ENCODE data around the gene SOS1.

DNA sequence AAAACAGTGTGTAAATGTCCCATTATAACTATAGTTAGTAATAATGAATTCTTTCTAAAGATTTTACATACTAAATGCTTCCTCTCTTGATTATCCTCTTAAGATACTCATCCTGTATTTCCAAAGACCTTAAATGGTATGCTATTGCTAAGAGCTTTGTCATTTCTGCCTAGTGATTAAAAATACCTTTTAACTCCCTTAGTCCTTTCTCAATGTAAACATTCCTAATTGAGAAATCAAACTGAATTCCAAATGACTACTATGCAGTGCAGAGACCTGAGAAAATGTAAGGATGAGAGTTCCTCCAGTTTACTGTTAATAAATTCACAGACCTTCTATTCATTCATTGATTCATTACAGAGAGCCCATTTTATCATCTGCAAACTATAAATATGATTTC, 86.9 kb downstream of the SOS1 start:
- TF ChIP-seq, protein P1, sequence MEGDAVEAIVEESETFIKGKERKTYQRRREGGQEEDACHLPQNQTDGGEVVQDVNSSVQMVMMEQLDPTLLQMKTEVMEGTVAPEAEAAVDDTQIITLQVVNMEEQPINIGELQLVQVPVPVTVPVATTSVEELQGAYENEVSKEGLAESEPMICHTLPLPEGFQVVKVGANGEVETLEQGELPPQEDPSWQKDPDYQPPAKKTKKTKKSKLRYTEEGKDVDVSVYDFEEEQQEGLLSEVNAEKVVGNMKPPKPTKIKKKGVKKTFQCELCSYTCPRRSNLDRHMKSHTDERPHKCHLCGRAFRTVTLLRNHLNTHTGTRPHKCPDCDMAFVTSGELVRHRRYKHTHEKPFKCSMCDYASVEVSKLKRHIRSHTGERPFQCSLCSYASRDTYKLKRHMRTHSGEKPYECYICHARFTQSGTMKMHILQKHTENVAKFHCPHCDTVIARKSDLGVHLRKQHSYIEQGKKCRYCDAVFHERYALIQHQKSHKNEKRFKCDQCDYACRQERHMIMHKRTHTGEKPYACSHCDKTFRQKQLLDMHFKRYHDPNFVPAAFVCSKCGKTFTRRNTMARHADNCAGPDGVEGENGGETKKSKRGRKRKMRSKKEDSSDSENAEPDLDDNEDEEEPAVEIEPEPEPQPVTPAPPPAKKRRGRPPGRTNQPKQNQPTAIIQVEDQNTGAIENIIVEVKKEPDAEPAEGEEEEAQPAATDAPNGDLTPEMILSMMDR (IDR thresholded peaks at IDR 0.05; ENCODE audit: low read depth, low read length, missing input control) = no peak
- TF ChIP-seq, protein P2, sequence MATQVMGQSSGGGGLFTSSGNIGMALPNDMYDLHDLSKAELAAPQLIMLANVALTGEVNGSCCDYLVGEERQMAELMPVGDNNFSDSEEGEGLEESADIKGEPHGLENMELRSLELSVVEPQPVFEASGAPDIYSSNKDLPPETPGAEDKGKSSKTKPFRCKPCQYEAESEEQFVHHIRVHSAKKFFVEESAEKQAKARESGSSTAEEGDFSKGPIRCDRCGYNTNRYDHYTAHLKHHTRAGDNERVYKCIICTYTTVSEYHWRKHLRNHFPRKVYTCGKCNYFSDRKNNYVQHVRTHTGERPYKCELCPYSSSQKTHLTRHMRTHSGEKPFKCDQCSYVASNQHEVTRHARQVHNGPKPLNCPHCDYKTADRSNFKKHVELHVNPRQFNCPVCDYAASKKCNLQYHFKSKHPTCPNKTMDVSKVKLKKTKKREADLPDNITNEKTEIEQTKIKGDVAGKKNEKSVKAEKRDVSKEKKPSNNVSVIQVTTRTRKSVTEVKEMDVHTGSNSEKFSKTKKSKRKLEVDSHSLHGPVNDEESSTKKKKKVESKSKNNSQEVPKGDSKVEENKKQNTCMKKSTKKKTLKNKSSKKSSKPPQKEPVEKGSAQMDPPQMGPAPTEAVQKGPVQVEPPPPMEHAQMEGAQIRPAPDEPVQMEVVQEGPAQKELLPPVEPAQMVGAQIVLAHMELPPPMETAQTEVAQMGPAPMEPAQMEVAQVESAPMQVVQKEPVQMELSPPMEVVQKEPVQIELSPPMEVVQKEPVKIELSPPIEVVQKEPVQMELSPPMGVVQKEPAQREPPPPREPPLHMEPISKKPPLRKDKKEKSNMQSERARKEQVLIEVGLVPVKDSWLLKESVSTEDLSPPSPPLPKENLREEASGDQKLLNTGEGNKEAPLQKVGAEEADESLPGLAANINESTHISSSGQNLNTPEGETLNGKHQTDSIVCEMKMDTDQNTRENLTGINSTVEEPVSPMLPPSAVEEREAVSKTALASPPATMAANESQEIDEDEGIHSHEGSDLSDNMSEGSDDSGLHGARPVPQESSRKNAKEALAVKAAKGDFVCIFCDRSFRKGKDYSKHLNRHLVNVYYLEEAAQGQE (IDR thresholded peaks at IDR 0.05) = no peak
- TF ChIP-seq, protein P3, sequence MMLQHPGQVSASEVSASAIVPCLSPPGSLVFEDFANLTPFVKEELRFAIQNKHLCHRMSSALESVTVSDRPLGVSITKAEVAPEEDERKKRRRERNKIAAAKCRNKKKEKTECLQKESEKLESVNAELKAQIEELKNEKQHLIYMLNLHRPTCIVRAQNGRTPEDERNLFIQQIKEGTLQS (IDR thresholded peaks at IDR 0.05) = no peak
- TF ChIP-seq, protein P4, sequence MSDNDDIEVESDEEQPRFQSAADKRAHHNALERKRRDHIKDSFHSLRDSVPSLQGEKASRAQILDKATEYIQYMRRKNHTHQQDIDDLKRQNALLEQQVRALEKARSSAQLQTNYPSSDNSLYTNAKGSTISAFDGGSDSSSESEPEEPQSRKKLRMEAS (IDR thresholded peaks at IDR 0.05) = no peak
